PC-9 (cell line): ENCODE results near the gene CD164. TPM values are rescaled to one million over a fixed set of nuclear protein-coding genes. Genes with fewer than 3 reads are reported as not detected.
A peak's percentile ranks its signal among the peaks of the same experiment; 100 is the strongest.

Experiments
- Bru-seq: library from RNA; stranded (reverse); fragments of 400-500 nt; gene quantifications from one replicate; lab custom pipeline; 2021; lab: Mats Ljungman, UMichigan
- BruChase-seq, 2 experiments: library from RNA; stranded (reverse); fragments of 400-500 nt; gene quantifications; one replicate each; lab custom pipeline; 2021; lab: Mats Ljungman, UMichigan
- BruUV-seq: library from RNA; stranded (reverse); fragments of 400-500 nt; replicated peaks from 2 replicates; lab custom pipeline; 2021; lab: Mats Ljungman, UMichigan
- CTCF ChIA-PET: fragments of 300-600 bp; sonication (Branson Sonifier 250); formaldehyde crosslinking; loops from one replicate; lab custom pipeline; 2022; ENCODE audit warnings: antibody characterized with exemption; lab: Charles Lee
- POLR2A ChIA-PET: fragments of 300-600 bp; sonication (Branson Sonifier 250); formaldehyde crosslinking; loops from one replicate; lab custom pipeline; 2022; ENCODE audit warnings: antibody characterized with exemption; ENCODE audit not compliant: unreplicated experiment; lab: Charles Lee
- DNase-seq, 2 experiments: peaks; one replicate each; pipeline versions ENCODE4 v3.0.0 to v3.0.0-alpha.2; 2015 to 2022; ENCODE audit warnings: mixed read lengths in 1 of 2
- H2AFZ ChIP-seq: fragments of 200-600 bp; sonication (generic); 2 replicates; pipeline ENCODE4 v1.8.1; 2017; ENCODE audit warnings: antibody characterized with exemption
- H3F3A ChIP-seq: fragments of 200-600 bp; sonication (generic); 2 replicates; pipeline ENCODE4 v1.8.1; 2017; ENCODE audit warnings: antibody characterized with exemption, mild to moderate bottlenecking, low read depth; ENCODE audit not compliant: insufficient read depth
- H3K27ac ChIP-seq: fragments of 200-600 bp; sonication (generic); 2 replicates; pipeline ENCODE4 v1.6.1; 2016; ENCODE audit warnings: mixed run types
- H3K27me3 ChIP-seq: fragments of 200-600 bp; sonication (generic); 2 replicates; pipeline ENCODE4 v1.6.1; 2016; ENCODE audit warnings: low read depth, mixed run types; ENCODE audit not compliant: insufficient read depth
- H3K36me3 ChIP-seq: fragments of 200-600 bp; sonication (generic); 2 replicates; pipeline ENCODE4 v1.6.1; 2016; ENCODE audit warnings: low read depth, mixed run types
- H3K4me1 ChIP-seq: fragments of 200-600 bp; sonication (generic); replicated peaks from 2 replicates; pipeline ENCODE4 v1.6.1; 2016; ENCODE audit warnings: mixed run types; ENCODE audit not compliant: insufficient read depth
- H3K4me2 ChIP-seq: fragments of 200-600 bp; sonication (generic); 2 replicates; pipeline ENCODE4 v1.6.1; 2017; ENCODE audit warnings: mixed run types
- H3K4me3 ChIP-seq: fragments of 200-600 bp; sonication (generic); 2 replicates; pipeline ENCODE4 v1.6.1; 2016; ENCODE audit warnings: mixed run types
- H3K79me2 ChIP-seq: fragments of 200-600 bp; sonication (generic); 2 replicates; pipeline ENCODE4 v1.6.1; 2017; ENCODE audit warnings: low read depth, mixed run types
- H3K9me2 ChIP-seq: fragments of 200-600 bp; sonication (generic); 2 replicates; pipeline ENCODE4 v1.8.1; 2017; ENCODE audit warnings: mild to moderate bottlenecking; ENCODE audit not compliant: insufficient read depth
- H3K9me3 ChIP-seq: fragments of 200-600 bp; sonication (generic); 2 replicates; pipeline ENCODE4 v1.8.1; 2016; ENCODE audit warnings: low read depth; ENCODE audit not compliant: insufficient read depth
- H4K20me1 ChIP-seq: fragments of 200-600 bp; sonication (generic); 2 replicates; pipeline ENCODE4 v1.8.1; 2017; ENCODE audit not compliant: insufficient read depth
- CTCF ChIP-seq: fragments of 200-600 bp; sonication (generic); conservative IDR thresholded peaks from 2 replicates; pipeline ENCODE4 v1.6.1; 2017; ENCODE audit warnings: mixed run types, antibody characterized with exemption, mild to moderate bottlenecking, moderate library complexity
- EZH2 ChIP-seq: fragments of 200-600 bp; sonication (generic); IDR thresholded peaks from 2 replicates; pipeline ENCODE4 v1.8.0; 2017; ENCODE audit warnings: antibody characterized with exemption, low read depth
- intact Hi-C: fragments of 100-400 bp; cut with micrococcal nuclease; formaldehyde crosslinking; loops from one replicate; pipeline ENCODE4 v1.10.0; 2022; ENCODE audit not compliant: unreplicated experiment
- long read RNA-seq: library from polyadenylated mRNA; stranded (forward); transcript quantifications from one replicate; pipeline ENCODE4 v2.0.0, GENCODE V29; 2022
- total RNA-seq: library from RNA; stranded (reverse); gene quantifications from 2 replicates; pipeline ENCODE4 v1.2.3, GENCODE V29; 2021

Gene CD164
- total RNA-seq (170 and 210 TPM in 2 replicates), Bru-seq, nascent RNA (percentile 96 among the genes with signal in this experiment), BruChase-seq, experiment 1, labeled RNA remaining after a 2-hour chase (percentile 97 among the genes with signal in this experiment), BruChase-seq, experiment 2, labeled RNA remaining after a 6-hour chase (percentile 98 among the genes with signal in this experiment)
- long read RNA-seq, full-length matches to known transcripts = 338 of 353 reads
- long read RNA-seq, partial matches to known transcripts = 2 of 353 reads
- long read RNA-seq, other reads (novel, unspliced or antisense) = 13 of 353 reads

GRCh38 chr6:109381747-109382575, at the start of gene CD164:
CD164 (minus strand) TSS chr6:109382467; CDS start chr6:109382378, 89 bp downstream.
- Histone ChIP-seq H3K4me3 (peak within 1 kb of the TSS; percentile 77), H3F3A (peaks cover 26% of the 10 kb centered on the region), H3K27ac (peak within 1 kb of the TSS; percentile 93), H3K9me2 (no peaks in the 10 kb centered on the region), H4K20me1 (peaks cover 42% of the 10 kb centered on the region), H3K79me2 (peaks cover 49% of the 10 kb centered on the region), H3K27me3 (no peaks in the 10 kb centered on the region), H3K4me1 (peaks cover 43% of the 10 kb centered on the region), H3K36me3 (peaks cover 33% of the 10 kb centered on the region), H3K4me2 (peak within 1 kb of the TSS; percentile 89), H2AFZ (peak within 1 kb of the TSS; percentile 71), H3K9me3 (no peaks in the 10 kb centered on the region)
- ChIA-PET POLR2A (no interaction called here), CTCF (interaction anchor here (0.6 to 2.6 kb wide), 2 partner anchors 194 to 912 kb away, joined by 3 to 17 read pairs; no protein-coding TSS in a partner anchor)
- no TSS peak for BruUV-seq
- DNase-seq = peak; percentile 84 to 92
- no peak for TF ChIP-seq CTCF
- intact Hi-C loops = loop anchor here (1.0 to 10.0 kb wide), 6 partner anchors 40 to 825 kb away; partner anchors contain the start of genes AK9, CEP57L1, FIG4 and ZBTB24

- no peak overlapping the region for H2AFZ ChIP-seq
- no peak overlapping the region for H3K4me2 ChIP-seq
- no peaks in the 10 kb centered on the region for H3K27me3 ChIP-seq
- H3K4me1 ChIP-seq = peaks cover 14% of the 10 kb centered on the region
- no peak for DNase-seq
- H4K20me1 ChIP-seq = no peaks in the 10 kb centered on the region
- CTCF ChIA-PET = no interaction called here
- no peaks in the 10 kb centered on the region for H3K36me3 ChIP-seq
- no peak for TF ChIP-seq EZH2
- no peak for TF ChIP-seq CTCF
- H3K27ac ChIP-seq = no peak overlapping the region
- POLR2A ChIA-PET = no interaction called here
- intact Hi-C loops = no loop called here
- BruUV-seq = no TSS peak
- H3K4me3 ChIP-seq = no peak overlapping the region
- no peaks in the 10 kb centered on the region for H3K9me3 ChIP-seq
- H3F3A ChIP-seq = peaks cover 14% of the 10 kb centered on the region
- no peaks in the 10 kb centered on the region; the same call in 1 of the 2 replicates for H3K9me2 ChIP-seq
- no peaks in the 10 kb centered on the region for H3K79me2 ChIP-seq
These were observed 47.2 kb upstream of the CD164 start for GRCh38 chr6:109429496-109429895.

- Histone ChIP-seq H3K79me2 (no peaks in the 10 kb centered on the region), H3K27me3 (no peaks in the 10 kb centered on the region), H3K9me2 (no peaks in the 10 kb centered on the region; the same call in 1 of the 2 replicates), H3K4me3 (no peak overlapping the region), H4K20me1 (no peaks in the 10 kb centered on the region), H3K4me1 (peaks cover 19% of the 10 kb centered on the region), H3K27ac (no peak overlapping the region), H2AFZ (no peak overlapping the region), H3F3A (peaks cover 19% of the 10 kb centered on the region), H3K9me3 (no peaks in the 10 kb centered on the region), H3K36me3 (no peaks in the 10 kb centered on the region), H3K4me2 (no peak overlapping the region)
- ChIA-PET CTCF (no interaction called here), POLR2A (no interaction called here)
- BruUV-seq = no TSS peak
- intact Hi-C loops = no loop called here
- no peak for TF ChIP-seq CTCF
- TF ChIP-seq EZH2 = no peak
- DNase-seq = no peak
These were observed 46.7 kb upstream of the CD164 start for GRCh38 chr6:109428889-109429477.
